AG04449 (cell line): ENCODE measurements around the gene SLX4IP.
"Not testable (repeated sequence)": the region's sequence is repeated elsewhere in the genome, so short reads cannot be mapped to it uniquely, and the experiment has no call there.

Experiments
- CTCF ChIA-PET: fragments of 350-600 bp; formaldehyde crosslinking; extraction: SDS; loops from one replicate; lab custom pipeline; 2021; ENCODE audit warnings: antibody characterized with exemption; lab: Yijun Ruan, JAX
- POLR2A ChIA-PET: fragments of 400-600, 350-600 bp; formaldehyde crosslinking; extraction: SDS; loops from one replicate; lab custom pipeline; 2020; ENCODE audit warnings: antibody characterized with exemption, inconsistent platforms; lab: Yijun Ruan, JAX
- DNase-seq: peaks from one replicate; pipeline ENCODE4 v3.0.0-alpha.2; 2010; ENCODE audit warnings: low read depth, low spot score
- H3K4me3 ChIP-seq: 2 replicates; pipeline ENCODE4 v1.5.1; 2011; ENCODE audit warnings: low read depth, mild to moderate bottlenecking, control low read depth, low read length
- CTCF ChIP-seq: IDR thresholded peaks from one replicate; pipeline ENCODE4 v1.5.1; 2011; ENCODE audit warnings: mild to moderate bottlenecking, moderate library complexity, low read length, control low read depth, inconsistent platforms; ENCODE audit not compliant: insufficient read depth; ENCODE audit errors: missing control alignments

Gene SLX4IP

DNA sequence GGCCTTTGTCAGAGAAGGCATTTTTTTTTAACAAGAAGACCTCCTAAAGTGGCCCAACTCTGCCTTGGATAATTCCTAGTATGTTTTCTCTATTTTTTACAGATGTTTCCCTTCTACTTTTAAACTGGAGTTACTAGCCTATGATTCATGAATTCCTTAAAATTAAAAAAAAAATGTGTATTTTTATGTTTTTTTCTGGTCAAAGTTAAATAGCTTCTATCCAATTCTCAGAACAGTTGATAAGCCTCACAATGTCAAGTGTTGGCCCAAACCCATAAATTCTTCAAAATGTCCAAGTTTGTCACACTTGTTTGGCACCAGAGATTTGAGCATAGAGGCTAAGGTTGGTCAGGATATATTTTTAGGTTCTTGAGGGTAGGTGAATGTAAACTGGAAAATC is 174.7 kb downstream of the SLX4IP start:
- no peak for TF ChIP-seq CTCF
- H3K4me3 ChIP-seq, result no peak overlapping the region
- ChIA-PET POLR2A (interaction anchor here (0.7 to 1.1 kb wide), 2 partner anchors 13 to 14 kb away, joined by 3 read pairs; no protein-coding TSS in a partner anchor), CTCF (interaction anchor here (0.6 to 1.9 kb wide), 8 partner anchors 8 to 631 kb away, joined by 3 to 6 read pairs (median 4); no protein-coding TSS in a partner anchor)
- no peak for DNase-seq

GRCh38 chr20:10610251-10610650 is 175.1 kb downstream of the SLX4IP start:
- no peak overlapping the region for H3K4me3 ChIP-seq
- TF ChIP-seq CTCF, result no peak
- CTCF ChIA-PET, result interaction anchor here (1.4 to 1.9 kb wide), 2 partner anchors 9 to 13 kb away, joined by 3 to 4 read pairs; no protein-coding TSS in a partner anchor
- no peak for DNase-seq
- POLR2A ChIA-PET, result no interaction called here

DNA sequence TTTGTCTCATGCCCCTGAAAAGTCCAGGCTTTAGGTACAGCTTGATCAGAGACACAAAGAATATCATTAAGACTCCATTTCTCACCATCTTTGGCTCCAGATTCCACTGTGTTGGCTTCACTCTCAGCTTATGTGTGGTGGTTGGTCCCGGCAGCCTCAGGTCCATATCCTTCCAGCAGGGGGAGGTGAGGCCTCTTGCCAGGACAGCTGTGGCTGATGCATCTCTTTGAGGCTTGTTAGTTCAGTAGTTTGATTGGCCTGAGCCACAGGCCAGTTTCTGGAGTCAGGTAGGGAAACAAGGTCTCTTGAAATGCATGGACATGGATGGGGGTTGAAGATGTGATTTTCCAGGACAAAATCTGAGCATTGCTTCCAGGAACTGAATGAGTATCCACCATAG is 176.3 kb downstream of the SLX4IP start:
- ChIA-PET POLR2A (no interaction called here), CTCF (interaction anchor here (0.7 to 1.9 kb wide), 6 partner anchors 8 to 60 kb away, joined by 3 to 7 read pairs (median 4); no protein-coding TSS in a partner anchor)
- DNase-seq, result no peak
- peak; percentile 55 for TF ChIP-seq CTCF
- no peak overlapping the region for H3K4me3 ChIP-seq

GRCh38 chr20:10613426-10613825 is 178.3 kb downstream of the SLX4IP start:
- POLR2A ChIA-PET, H3K4me3 ChIP-seq, DNase-seq: not testable (repeated sequence)
- CTCF ChIA-PET, result interaction anchor here (1.2 kb wide), 1 partner anchor 15 kb away, joined by 3 read pairs; no protein-coding TSS in a partner anchor

GRCh38 chr20:10613911-10614310 is 178.8 kb downstream of the SLX4IP start:
- CTCF ChIA-PET, result interaction anchor here (0.7 to 0.9 kb wide), 3 partner anchors 8 to 930 kb away, joined by 3 read pairs; no protein-coding TSS in a partner anchor
- TF ChIP-seq CTCF, result no peak
- POLR2A ChIA-PET, result no interaction called here
- DNase-seq, result no peak
- H3K4me3 ChIP-seq, result no peak overlapping the region

DNA sequence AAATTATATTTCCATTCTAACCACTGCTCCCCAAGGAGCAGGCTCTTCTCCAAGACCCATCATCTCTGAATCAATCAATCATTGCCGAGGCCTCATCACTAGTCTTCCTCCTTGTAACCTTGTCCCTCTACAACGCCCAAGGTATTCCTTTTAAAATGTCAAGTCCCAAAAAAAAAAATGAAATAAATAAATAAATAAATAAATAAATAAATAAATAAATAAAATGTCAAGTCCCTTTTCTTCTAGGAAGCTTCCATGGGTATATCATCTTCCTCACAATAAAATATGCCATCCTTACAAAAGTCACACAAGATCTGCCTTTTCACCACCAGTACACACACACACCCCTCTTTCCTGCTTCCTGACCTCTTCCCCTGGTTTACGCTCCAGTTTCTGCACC is 181.1 kb downstream of the SLX4IP start:
- CTCF ChIA-PET, result no interaction called here
- DNase-seq, result no peak
- H3K4me3 ChIP-seq, result no peak overlapping the region
- POLR2A ChIA-PET, result no interaction called here
- no peak for TF ChIP-seq CTCF

DNA sequence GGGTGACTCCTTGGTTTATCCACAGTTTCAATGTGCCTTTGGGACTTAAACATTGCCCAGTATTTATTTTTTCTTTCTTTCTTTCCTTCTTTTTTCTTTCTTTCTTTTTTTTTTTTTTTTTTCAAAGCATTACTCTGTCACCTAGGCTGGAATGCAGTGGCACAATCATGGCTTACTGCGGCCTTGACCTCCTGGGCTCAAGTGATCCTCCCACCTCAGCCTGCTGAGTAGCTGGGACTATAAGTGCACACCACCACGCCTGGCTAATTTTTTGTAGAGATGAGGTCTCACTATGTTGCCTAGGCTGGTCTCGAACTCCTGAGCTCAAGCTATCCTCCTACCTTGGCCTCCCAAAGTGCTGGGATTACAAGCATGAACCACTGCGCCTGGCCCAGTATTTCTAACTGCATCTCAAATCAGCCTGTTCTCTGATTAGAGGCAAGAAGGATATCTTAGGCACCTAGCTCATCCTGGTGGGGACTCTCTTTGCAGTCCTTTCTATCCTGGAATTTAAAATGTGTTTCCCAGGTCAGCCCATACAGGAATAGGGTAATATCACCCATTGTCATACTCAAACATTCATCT is 182.5 kb downstream of the SLX4IP start:
- DNase-seq, H3K4me3 ChIP-seq, POLR2A ChIA-PET: not testable (repeated sequence)
- CTCF ChIA-PET, result interaction anchor here (1.5 to 2.0 kb wide), 2 partner anchors 9 to 54 kb away, joined by 5 to 6 read pairs; no protein-coding TSS in a partner anchor
